PC-9 (cell line): ENCODE data around the gene SPHK1.

Experiments
- EZH2 ChIP-seq: fragments of 200-600 bp; sonication (generic); IDR thresholded peaks from 2 replicates; pipeline ENCODE4 v1.8.0; 2017; ENCODE audit warnings: antibody characterized with exemption, low read depth
- TF ChIP-seq, protein P1 (sequence below): fragments of 200-600 bp; sonication (generic); conservative IDR thresholded peaks from 2 replicates; pipeline ENCODE4 v1.6.1; 2017; ENCODE audit warnings: mixed run types, antibody characterized with exemption, mild to moderate bottlenecking, moderate library complexity

DNA sequence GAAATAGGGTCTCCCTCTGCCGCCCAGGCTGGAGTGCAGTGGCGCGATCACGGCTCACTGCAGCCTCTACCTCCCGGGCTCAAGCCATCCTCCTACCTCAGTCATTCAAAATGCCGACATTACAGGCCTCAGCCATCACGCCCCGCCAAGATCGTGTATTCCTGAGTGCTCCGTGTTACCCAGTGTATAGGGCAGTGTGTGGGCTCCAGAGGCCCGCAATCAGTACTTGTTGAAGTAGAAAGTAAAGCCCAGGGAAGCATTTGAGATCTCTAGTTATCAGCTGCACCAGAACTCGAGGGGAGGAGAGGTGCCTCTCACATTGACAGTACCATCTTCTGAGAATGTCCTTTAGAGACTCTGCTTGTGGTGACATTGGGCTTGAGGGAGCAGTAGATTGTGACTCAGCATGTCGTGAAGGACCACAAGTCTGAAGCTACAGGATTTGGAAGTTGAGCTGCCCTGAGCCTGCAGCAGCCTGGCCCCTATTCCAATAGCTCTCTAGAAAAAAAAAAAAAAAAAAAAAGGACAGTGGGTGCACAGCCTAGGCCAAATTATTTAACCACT lies 29.6 kb upstream of the SPHK1 start:
- TF ChIP-seq, protein P1, sequence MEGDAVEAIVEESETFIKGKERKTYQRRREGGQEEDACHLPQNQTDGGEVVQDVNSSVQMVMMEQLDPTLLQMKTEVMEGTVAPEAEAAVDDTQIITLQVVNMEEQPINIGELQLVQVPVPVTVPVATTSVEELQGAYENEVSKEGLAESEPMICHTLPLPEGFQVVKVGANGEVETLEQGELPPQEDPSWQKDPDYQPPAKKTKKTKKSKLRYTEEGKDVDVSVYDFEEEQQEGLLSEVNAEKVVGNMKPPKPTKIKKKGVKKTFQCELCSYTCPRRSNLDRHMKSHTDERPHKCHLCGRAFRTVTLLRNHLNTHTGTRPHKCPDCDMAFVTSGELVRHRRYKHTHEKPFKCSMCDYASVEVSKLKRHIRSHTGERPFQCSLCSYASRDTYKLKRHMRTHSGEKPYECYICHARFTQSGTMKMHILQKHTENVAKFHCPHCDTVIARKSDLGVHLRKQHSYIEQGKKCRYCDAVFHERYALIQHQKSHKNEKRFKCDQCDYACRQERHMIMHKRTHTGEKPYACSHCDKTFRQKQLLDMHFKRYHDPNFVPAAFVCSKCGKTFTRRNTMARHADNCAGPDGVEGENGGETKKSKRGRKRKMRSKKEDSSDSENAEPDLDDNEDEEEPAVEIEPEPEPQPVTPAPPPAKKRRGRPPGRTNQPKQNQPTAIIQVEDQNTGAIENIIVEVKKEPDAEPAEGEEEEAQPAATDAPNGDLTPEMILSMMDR: no peak
- no peak for TF ChIP-seq EZH2
